ENCODE measurements around the gene KIF21A.
"Not testable (repeated sequence)": the region's sequence is repeated elsewhere in the genome, so short reads cannot be mapped to it uniquely, and the experiment has no call there.

Gene KIF21A

DNA sequence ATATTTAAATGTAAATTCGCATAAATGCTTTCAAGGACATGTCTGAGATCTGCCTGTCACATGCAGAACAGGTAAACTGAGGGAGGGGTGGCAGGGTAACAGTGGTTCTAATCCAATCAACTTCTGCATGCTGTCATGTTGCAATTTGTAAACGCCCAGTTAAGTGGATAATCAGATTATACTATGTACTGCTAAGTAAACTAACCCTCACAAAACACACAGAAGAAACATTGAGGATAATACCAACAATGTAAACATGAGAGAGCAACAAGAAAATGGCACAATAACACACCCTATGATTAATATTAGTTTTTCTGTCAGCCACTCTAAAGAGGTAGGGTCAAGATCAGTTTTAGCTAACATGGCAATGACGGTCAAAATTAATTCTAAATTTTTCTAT lies 123.7 kb downstream of the KIF21A start:
- TF ChIP-seq, protein P1, sequence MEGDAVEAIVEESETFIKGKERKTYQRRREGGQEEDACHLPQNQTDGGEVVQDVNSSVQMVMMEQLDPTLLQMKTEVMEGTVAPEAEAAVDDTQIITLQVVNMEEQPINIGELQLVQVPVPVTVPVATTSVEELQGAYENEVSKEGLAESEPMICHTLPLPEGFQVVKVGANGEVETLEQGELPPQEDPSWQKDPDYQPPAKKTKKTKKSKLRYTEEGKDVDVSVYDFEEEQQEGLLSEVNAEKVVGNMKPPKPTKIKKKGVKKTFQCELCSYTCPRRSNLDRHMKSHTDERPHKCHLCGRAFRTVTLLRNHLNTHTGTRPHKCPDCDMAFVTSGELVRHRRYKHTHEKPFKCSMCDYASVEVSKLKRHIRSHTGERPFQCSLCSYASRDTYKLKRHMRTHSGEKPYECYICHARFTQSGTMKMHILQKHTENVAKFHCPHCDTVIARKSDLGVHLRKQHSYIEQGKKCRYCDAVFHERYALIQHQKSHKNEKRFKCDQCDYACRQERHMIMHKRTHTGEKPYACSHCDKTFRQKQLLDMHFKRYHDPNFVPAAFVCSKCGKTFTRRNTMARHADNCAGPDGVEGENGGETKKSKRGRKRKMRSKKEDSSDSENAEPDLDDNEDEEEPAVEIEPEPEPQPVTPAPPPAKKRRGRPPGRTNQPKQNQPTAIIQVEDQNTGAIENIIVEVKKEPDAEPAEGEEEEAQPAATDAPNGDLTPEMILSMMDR (IDR thresholded peaks at IDR 0.05; ENCODE audit: control insufficient read depth, insufficient read depth, low read depth, low read length, missing control alignments) = no peak
- DNase-seq (ENCODE audit: low read depth) = no peak
- no peak overlapping the region for H3K4me3 ChIP-seq (ENCODE audit: control insufficient read depth, low read depth, low read length)

DNA sequence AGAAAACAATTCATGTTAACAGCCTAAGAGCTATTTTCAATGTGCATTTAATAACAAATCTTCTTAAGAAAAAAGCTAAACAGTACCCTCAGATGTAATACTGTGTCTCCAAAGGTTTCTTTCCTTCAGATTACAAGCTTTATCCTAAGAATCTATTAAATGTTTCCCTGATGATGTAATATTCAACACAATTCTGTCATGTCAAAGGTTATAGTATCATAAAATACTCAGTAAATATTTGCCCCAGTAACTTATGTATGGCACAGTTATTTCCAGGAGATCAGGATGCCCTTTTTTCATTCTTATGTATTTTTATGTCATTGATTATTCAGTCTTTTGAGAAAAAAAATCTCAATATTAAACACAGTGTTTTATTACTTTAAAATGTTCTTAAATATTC lies 128.4 kb downstream of the KIF21A start:
- TF ChIP-seq, protein P1 (IDR thresholded peaks at IDR 0.05; ENCODE audit: control insufficient read depth, insufficient read depth, low read depth, low read length, missing control alignments) = no peak
- no peak for DNase-seq (ENCODE audit: low read depth)
- no peak overlapping the region for H3K4me3 ChIP-seq (ENCODE audit: control insufficient read depth, low read depth, low read length)

DNA sequence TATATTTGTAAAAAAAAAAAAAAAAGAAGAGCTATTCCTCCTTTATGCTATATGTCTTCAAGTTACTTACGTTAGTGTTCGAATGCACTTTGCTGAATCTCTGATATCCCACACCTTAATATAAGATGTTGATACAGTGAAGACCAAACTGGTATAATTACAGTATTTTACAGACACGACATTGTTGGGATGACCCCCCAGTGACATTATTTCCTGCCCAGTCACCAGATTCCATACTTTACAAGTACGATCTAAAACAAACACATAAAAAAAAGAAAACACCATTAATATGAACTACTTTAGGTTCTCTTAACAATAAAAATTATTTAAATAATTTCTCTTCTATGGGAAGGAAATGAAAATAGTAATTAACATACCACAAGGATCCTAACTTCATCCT lies 133.4 kb downstream of the KIF21A start:
- DNase-seq (ENCODE audit: low read depth) = no peak
- TF ChIP-seq, protein P1 (IDR thresholded peaks at IDR 0.05; ENCODE audit: control insufficient read depth, insufficient read depth, low read depth, low read length, missing control alignments) = no peak
- no peak overlapping the region for H3K4me3 ChIP-seq (ENCODE audit: control insufficient read depth, low read depth, low read length)

DNA sequence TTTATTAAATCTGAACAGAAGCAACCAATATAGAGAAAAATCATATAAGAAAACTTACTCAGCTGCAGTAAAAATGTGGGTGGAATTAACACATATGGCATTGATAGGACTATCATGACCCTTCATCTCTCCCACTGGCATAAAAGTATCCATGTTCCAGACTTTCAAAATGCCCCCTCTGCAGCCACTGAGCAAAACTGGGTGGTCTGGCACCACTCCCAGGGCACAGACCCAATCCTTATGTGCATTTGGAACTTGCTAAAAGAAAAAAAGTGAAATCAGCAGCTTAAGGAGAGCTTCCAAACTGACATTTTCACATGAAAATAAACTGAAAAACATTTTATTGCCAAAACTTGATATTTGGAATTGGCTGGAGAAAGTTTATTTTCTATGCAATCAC lies 141.5 kb downstream of the KIF21A start:
- TF ChIP-seq, protein P1 (IDR thresholded peaks at IDR 0.05; ENCODE audit: control insufficient read depth, insufficient read depth, low read depth, low read length, missing control alignments) = no peak
- no peak overlapping the region for H3K4me3 ChIP-seq (ENCODE audit: control insufficient read depth, low read depth, low read length)
- DNase-seq (ENCODE audit: low read depth) = no peak

DNA sequence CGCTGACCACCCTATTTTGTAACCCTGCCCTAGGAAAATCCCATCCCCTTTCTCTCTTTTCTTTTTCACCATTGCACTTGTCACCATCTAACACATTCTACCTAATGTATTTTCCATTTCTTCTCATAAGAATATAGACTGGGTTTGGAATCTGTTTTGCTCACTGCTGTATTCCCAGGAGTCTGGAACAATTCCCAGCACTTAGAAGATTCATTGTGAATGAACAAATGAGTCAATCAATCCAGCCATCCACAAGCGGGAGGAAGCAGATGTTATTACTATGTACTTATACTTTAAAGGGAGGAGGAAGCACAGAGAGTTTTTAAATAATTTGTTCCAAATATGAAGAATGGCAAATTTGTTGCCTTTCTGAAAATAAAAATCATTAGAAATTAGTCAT lies 142.1 kb downstream of the KIF21A start:
- TF ChIP-seq, protein P1 (IDR thresholded peaks at IDR 0.05; ENCODE audit: control insufficient read depth, insufficient read depth, low read depth, low read length, missing control alignments) = no peak
- DNase-seq (ENCODE audit: low read depth) = peak; percentile 2
- no peak overlapping the region for H3K4me3 ChIP-seq (ENCODE audit: control insufficient read depth, low read depth, low read length)

DNA sequence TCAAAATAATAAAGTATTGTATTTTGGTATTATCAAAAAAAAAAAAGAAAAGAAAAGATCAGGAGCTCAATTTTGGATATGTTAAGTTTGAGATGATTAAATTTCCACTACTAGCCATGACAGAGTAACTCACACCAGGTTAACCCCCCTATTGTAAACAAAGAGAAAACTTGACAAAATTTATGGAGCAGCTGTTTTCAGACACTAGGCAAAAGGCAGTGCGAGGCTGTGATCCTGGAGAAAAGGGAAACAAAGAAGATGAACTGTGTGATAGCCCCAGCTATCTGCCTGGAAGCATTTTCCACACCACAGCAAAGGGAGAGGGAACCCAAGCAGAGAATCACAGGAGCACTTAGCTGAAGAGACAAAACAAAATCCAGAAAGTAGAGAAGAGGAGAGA lies 145.0 kb downstream of the KIF21A start:
- TF ChIP-seq, protein P1 (IDR thresholded peaks at IDR 0.05; ENCODE audit: control insufficient read depth, insufficient read depth, low read depth, low read length, missing control alignments) = no peak
- no peak overlapping the region for H3K4me3 ChIP-seq (ENCODE audit: control insufficient read depth, low read depth, low read length)
- DNase-seq (ENCODE audit: low read depth) = no peak

DNA sequence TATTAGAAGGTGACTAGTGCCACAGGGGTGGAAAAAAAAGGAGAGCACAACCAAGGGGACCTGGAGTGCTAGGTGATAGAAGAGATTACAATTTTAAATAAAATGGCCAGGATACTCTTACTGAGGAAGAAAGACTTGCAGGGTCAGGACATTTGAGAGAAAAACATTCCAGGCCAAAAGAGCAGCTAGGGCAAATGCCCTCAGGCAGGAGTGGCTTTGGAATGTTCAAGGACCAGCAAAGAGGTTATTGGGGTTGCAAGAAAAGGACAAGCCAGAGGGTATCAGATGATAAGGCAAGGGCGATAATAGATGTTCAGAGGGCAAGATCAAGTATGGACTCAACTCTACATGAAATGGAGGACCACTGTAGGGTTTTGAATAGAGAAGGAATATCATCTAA lies 146.4 kb downstream of the KIF21A start:
- TF ChIP-seq, protein P1 (IDR thresholded peaks at IDR 0.05; ENCODE audit: control insufficient read depth, insufficient read depth, low read depth, low read length, missing control alignments) = no peak
- no peak for DNase-seq (ENCODE audit: low read depth)
- H3K4me3 ChIP-seq (ENCODE audit: control insufficient read depth, low read depth, low read length) = no peak overlapping the region

DNA sequence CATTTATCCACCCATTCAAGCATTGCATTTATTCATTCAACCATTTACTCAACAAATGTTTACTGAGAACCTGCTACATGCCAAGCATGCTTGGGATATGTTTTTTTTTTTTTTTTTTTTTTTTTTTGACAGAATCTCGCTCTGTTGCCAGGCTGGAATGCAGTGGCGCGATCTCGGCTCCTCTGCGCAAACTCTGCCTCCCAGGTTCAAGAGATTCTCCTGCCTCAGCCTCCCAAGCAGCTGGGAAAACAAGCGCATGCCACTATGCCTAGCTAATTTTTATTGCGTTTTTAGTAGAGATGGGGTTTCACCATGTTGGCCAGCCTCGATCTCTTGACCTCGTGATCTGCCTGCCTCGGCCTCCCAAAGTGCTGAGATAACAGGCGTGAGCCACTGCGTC lies 147.3 kb downstream of the KIF21A start:
- H3K4me3 ChIP-seq (ENCODE audit: control insufficient read depth, low read depth, low read length); DNase-seq (ENCODE audit: low read depth): not testable (repeated sequence)

Measured in AG09309 (cell line).